BE2C (cell line): ENCODE data around the gene RNASEH1.

Source experiments
- DNase-seq: peaks from one replicate; pipeline ENCODE4 v3.0.0-alpha.2; 2020
- H3K27me3 ChIP-seq: fragments of 250-450 bp; sonication (Bioruptor Pico); 2 replicates; pipeline ENCODE4 v1.5.1; 2020; ENCODE audit warnings: mild to moderate bottlenecking
- H3K36me3 ChIP-seq: fragments of 250-450 bp; sonication (Bioruptor Pico); 2 replicates; pipeline ENCODE4 v1.5.1; 2020; ENCODE audit warnings: mild to moderate bottlenecking
- H3K4me1 ChIP-seq: fragments of 250-450 bp; sonication (Bioruptor Pico); 2 replicates; pipeline ENCODE4 v1.5.1; 2020
- H3K4me3 ChIP-seq: 2 replicates; pipeline ENCODE4 v1.5.1; 2011; ENCODE audit warnings: low read depth, low read length
- H3K9me3 ChIP-seq: fragments of 250-450 bp; sonication (Bioruptor Pico); 2 replicates; pipeline ENCODE4 v1.5.1; 2020
- TF ChIP-seq, protein P1 (sequence below): IDR thresholded peaks from 2 replicates; pipeline ENCODE4 v1.5.1; 2012; ENCODE audit warnings: mild to moderate bottlenecking, low read depth, low read length

Gene RNASEH1

DNA sequence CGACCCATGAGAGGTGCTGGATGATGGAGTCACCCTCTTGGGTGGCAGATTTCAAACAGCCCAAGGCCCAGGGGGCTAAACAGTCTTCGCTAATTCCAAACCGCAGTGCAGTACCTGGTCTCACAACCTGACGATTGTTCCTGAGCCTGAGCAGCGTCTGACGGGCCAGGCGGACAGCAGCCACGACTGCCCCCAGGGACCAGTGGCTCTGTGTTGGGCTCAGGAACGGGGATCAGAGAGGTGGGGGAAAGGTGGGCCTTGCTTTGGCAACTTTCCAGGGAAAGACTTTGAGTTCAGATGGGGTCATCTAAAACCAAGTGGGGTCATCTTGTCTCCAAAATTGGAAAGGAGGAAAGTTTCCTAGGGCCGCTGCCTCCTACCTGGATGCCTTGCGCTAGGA lies 37.3 kb upstream of the RNASEH1 start:
- H3K27me3 ChIP-seq: no peaks in the 10 kb centered on the region
- H3K4me1 ChIP-seq: no peaks in the 10 kb centered on the region
- DNase-seq: peak; percentile 64
- TF ChIP-seq, protein P1, sequence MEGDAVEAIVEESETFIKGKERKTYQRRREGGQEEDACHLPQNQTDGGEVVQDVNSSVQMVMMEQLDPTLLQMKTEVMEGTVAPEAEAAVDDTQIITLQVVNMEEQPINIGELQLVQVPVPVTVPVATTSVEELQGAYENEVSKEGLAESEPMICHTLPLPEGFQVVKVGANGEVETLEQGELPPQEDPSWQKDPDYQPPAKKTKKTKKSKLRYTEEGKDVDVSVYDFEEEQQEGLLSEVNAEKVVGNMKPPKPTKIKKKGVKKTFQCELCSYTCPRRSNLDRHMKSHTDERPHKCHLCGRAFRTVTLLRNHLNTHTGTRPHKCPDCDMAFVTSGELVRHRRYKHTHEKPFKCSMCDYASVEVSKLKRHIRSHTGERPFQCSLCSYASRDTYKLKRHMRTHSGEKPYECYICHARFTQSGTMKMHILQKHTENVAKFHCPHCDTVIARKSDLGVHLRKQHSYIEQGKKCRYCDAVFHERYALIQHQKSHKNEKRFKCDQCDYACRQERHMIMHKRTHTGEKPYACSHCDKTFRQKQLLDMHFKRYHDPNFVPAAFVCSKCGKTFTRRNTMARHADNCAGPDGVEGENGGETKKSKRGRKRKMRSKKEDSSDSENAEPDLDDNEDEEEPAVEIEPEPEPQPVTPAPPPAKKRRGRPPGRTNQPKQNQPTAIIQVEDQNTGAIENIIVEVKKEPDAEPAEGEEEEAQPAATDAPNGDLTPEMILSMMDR: no peak
- peaks cover 5% of the 10 kb centered on the region for H3K36me3 ChIP-seq
- H3K9me3 ChIP-seq: no peaks in the 10 kb centered on the region
- peak overlapping the region; percentile 86 for H3K4me3 ChIP-seq

DNA sequence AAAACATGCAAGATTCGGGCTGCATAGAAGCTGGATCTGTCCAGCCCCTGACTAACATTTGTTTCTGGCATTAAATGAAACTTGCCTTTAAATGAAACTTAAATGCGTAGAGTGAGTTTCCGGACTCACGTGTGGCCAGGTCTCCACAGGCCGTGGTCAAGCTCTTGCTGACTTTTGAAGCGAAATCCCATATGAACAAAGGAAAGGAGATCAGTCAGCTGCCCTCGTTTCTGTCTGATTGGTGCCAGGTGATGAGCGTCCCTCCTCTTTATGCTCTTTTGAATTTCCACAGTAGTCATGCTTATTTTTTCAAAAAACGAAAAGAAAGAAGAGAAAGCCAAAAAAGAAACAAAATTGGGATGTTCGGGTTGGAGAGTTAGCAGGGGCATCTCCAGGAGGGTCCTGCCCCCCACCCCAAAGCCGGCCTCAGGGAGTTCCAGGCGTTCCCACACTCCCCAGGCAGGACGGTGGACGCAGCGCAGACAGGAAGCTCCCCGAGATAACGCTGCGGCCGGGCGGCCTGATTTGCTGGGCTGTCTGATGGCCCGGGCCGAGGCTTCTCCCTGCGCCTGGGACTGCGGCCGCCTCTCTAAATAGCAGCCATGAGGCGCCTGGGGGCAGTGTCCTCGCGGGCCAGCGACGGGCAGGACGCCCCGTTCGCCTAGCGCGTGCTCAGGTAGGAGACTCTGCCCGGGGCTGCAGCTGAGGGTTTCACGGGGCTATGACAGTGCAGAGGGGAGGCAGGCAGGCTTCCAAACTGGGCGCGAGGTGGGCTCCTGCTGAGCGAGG lies 36.6 kb upstream of the RNASEH1 start, which contains the start of gene COLEC11:
Gene COLEC11 (plus strand): TSS at position 620 of the 789 bp plus-strand sequence. CDS start 9,229 bp downstream, outside the sequence.
- DNase-seq: peak; percentile 89
- TF ChIP-seq, protein P1: peak; percentile 29; the same call in 1 of the 2 replicates
- peak within 1 kb of the TSS; percentile 86 for H3K4me3 ChIP-seq

DNA sequence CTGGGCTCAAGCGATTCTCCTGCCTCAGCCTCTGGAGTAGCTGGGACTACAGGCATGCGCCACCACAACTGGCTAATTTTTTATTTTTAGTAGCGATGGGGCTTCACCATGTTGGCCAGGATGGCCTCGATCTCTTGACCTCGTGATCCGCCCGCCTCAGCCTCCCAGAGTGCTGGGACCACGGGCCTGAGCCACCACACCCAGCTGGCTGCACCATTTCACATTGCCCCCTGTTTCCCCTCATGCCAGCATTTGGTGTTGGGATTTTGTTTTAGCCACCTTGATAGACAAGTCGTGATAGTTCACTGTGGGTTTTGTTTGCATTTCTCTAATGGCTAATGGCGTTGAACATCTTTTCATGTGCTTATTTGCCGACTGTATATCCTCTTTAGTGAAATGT lies 31.0 kb upstream of the RNASEH1 start:
- H3K36me3 ChIP-seq: peaks cover 4% of the 10 kb centered on the region
- no peak for DNase-seq
- H3K27me3 ChIP-seq: no peaks in the 10 kb centered on the region
- no peaks in the 10 kb centered on the region for H3K9me3 ChIP-seq
- peaks cover 11% of the 10 kb centered on the region for H3K4me1 ChIP-seq
- TF ChIP-seq, protein P1: no peak
- no peak overlapping the region for H3K4me3 ChIP-seq

More for the DNA sequence above, 36.6 kb upstream of the RNASEH1 start, which contains the start of gene COLEC11:
- Histone ChIP-seq H3K36me3 (peaks cover 5% of the 10 kb centered on the region), H3K27me3 (no peaks in the 10 kb centered on the region), H3K9me3 (no peaks in the 10 kb centered on the region), H3K4me1 (no peaks in the 10 kb centered on the region)

DNA sequence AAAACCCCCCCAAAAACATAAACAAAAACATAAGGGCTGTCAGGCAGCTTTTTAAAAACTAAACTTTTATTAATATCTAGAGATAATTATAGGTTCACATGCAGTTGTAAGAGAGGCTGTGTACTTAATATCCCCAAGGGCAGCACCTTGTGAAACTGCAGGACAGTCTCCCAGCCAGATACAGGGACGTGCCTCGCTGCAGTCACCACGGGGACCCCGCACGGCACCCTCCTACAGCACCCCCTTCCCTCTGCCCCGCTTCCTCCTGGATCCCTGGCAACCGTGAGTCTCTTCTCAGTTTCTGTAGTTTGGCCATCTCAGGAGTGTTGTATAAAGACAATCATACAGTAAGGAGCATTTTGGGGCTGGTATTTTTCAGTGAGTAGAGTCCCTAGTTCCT lies 30.0 kb upstream of the RNASEH1 start:
- no peaks in the 10 kb centered on the region for H3K9me3 ChIP-seq
- no peak overlapping the region for H3K4me3 ChIP-seq
- H3K4me1 ChIP-seq: peaks cover 21% of the 10 kb centered on the region
- no peaks in the 10 kb centered on the region for H3K27me3 ChIP-seq
- TF ChIP-seq, protein P1: no peak
- no peak for DNase-seq
- H3K36me3 ChIP-seq: peaks cover 14% of the 10 kb centered on the region

DNA sequence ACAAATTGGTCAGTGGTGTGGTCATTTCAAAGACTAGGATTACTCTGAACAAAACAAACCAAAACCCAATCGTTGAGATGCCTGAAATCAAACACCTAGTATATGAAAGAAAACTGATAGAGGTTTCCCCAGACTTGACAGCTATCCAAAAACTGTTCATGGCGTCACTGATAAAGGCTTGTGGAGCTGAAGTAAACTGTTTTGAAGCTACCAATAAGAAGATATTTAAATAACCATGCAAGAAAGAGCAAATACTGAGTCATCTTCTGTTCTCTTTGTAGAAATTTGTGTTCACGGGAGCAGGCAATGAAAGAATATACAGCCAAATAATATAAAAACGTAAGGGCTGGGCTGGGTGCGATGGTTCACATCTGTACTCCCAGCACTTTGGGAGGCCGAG lies 29.3 kb upstream of the RNASEH1 start:
- Histone ChIP-seq H3K9me3 (no peaks in the 10 kb centered on the region), H3K36me3 (peaks cover 20% of the 10 kb centered on the region), H3K4me3 (no peak overlapping the region), H3K4me1 (peaks cover 22% of the 10 kb centered on the region), H3K27me3 (no peaks in the 10 kb centered on the region)
- DNase-seq: no peak
- TF ChIP-seq, protein P1: no peak

DNA sequence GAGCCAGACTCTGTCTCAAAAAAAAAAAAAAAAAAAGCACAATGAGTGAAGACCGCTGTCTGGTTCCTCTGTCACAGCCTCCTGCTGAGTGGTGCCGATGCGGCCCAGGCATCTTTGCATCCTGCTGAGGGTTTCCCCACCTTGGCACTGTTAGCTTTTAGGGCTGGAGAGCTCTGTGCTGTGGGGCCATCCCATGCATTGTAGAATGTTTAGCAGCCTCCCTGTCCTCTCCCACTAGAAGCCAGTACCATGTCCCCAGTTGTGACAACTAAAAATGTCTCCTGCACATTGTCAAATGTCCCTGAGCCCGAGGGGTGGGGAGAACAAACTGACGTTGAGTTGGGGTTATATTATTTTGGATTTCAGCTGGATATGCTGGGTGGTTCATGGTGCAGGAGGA lies 28.9 kb upstream of the RNASEH1 start:
- Histone ChIP-seq H3K36me3 (peaks cover 24% of the 10 kb centered on the region), H3K4me3 (no peak overlapping the region), H3K4me1 (peaks cover 22% of the 10 kb centered on the region), H3K9me3 (no peaks in the 10 kb centered on the region), H3K27me3 (no peaks in the 10 kb centered on the region)
- TF ChIP-seq, protein P1: no peak
- DNase-seq: no peak
